OCI-LY3 (cell line): ENCODE data around the gene AMIGO2.

Source experiments
- H2AFZ ChIP-seq: fragments of 200-600, 300-600 bp; shearing (Covaris generic); 2 replicates; pipeline ENCODE4 v1.6.0; 2014; ENCODE audit warnings: antibody characterized with exemption, low read depth, low read length
- H3K27ac ChIP-seq: fragments of 200-600, 300-600 bp; sonication (generic); 2 replicates; pipeline ENCODE4 v1.5.1; 2014; ENCODE audit warnings: mild to moderate bottlenecking, low read length, moderate library complexity, mixed read lengths
- H3K27me3 ChIP-seq: fragments of 200-600, 300-600 bp; sonication (generic); 2 replicates; pipeline ENCODE4 v1.6.1; 2014; ENCODE audit warnings: low read depth, low read length, mixed read lengths
- H3K36me3 ChIP-seq: fragments of 200-600, 300-600 bp; sonication (generic); replicated peaks from 2 replicates; pipeline ENCODE3; 2014; ENCODE audit warnings: low read depth, low read length, mixed read lengths
- H3K4me1 ChIP-seq: fragments of 300-600, 200-600 bp; sonication (generic); 2 replicates; pipeline ENCODE4 v1.6.1; 2014; ENCODE audit warnings: low read length, mixed read lengths
- H3K4me2 ChIP-seq: fragments of 200-600, 300-600 bp; sonication (generic); 2 replicates; pipeline ENCODE4 v1.6.1; 2014; ENCODE audit warnings: low read length, mixed read lengths
- H3K4me3 ChIP-seq: fragments of 300-600, 200-600 bp; sonication (generic); 2 replicates; pipeline ENCODE4 v1.5.1; 2014; ENCODE audit warnings: antibody characterized with exemption, mild to moderate bottlenecking, low read length, moderate library complexity
- H3K79me2 ChIP-seq: fragments of 300-600, 200-600 bp; shearing (Covaris generic); 2 replicates; pipeline ENCODE4 v1.6.1; 2014; ENCODE audit warnings: mild to moderate bottlenecking, low read length, mixed read lengths
- H3K9ac ChIP-seq: fragments of 300-600, 200-600 bp; shearing (Covaris generic); 2 replicates; pipeline ENCODE4 v1.6.0; 2014; ENCODE audit warnings: mild to moderate bottlenecking, low read length, moderate library complexity
- H3K9me3 ChIP-seq: fragments of 200-600, 300-600 bp; shearing (Covaris generic); 2 replicates; pipeline ENCODE4 v1.6.1; 2014; ENCODE audit warnings: low read length, mixed read lengths; ENCODE audit not compliant: insufficient read depth
- H4K20me1 ChIP-seq: fragments of 200-600, 300-600 bp; sonication (generic); 2 replicates; pipeline ENCODE4 v1.6.1; 2016; ENCODE audit warnings: low read length, mixed read lengths; ENCODE audit not compliant: insufficient read depth
- CTCF ChIP-seq: fragments of 200-600, 300-600 bp; sonication (generic); IDR thresholded peaks from 2 replicates; pipeline ENCODE4 v1.5.1; 2014; ENCODE audit warnings: antibody characterized with exemption, low read length, low read depth
- EZH2phosphoT487 ChIP-seq: fragments of 200-600 bp; shearing (Covaris generic); IDR thresholded peaks from 2 replicates; pipeline ENCODE4 v1.6.1; 2018; ENCODE audit warnings: antibody characterized with exemption, mixed run types, low read depth

The AMIGO2 gene

DNA sequence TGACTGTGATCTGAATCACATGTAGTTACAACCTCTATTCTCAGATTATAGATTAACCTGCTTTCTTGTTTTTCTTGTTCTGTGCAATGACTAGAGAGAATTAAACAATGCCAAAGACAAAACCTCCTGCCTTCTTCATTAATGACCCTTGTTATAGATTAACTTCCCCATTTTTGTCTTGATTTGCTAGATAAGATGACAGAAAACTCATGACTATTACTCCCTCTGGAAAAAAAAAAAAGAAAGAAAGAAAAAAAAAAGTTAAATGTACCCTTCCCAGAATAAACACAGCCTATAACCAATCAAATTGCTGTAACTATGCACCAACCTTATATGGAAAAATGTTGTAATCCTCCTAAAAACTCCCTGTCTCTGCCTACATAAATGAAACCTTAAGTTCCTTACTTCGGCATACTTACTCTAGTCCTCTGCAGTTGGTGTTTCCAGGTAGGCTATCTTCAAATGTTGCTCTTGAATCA is 41.5 kb downstream of the AMIGO2 start:
- TF ChIP-seq EZH2phosphoT487: no peak
- no peak for TF ChIP-seq CTCF
- H3K27ac ChIP-seq: no peak overlapping the region

DNA sequence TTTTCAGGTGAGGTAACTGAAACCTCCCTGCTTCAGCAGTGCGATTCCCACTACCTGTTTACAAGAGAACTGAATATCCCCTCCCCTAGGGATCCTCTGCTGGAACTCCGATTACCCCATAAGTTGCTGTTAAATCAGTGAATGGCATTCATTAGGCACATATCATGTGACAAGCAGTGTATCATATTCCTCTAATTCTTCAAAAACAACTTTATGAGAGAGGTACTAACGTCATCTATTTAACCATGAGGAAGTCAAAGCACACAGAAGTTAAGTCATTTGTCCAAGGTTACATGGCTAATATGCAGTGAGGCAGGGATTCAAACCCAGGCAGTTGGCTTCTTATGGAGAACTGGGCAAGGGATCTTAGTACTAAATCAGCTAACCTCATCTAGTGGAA is 44.3 kb downstream of the AMIGO2 start:
- no peak for TF ChIP-seq EZH2phosphoT487
- TF ChIP-seq CTCF: no peak
- peak overlapping the region; percentile 48 for H3K4me2 ChIP-seq
- no peaks in the 10 kb centered on the region for H3K9me3 ChIP-seq
- H3K9ac ChIP-seq: peak overlapping the region; percentile 1; the same call in 1 of the 2 replicates
- H3K27me3 ChIP-seq: no peaks in the 10 kb centered on the region
- H3K4me1 ChIP-seq: peaks cover 50% of the 10 kb centered on the region
- H4K20me1 ChIP-seq: no peaks in the 10 kb centered on the region
- H3K36me3 ChIP-seq: no peaks in the 10 kb centered on the region
- H2AFZ ChIP-seq: peak overlapping the region; percentile 50
- H3K79me2 ChIP-seq: no peaks in the 10 kb centered on the region
- no peak overlapping the region for H3K4me3 ChIP-seq
- H3K27ac ChIP-seq: no peak overlapping the region

More for the DNA sequence above, 41.5 kb downstream of the AMIGO2 start:
- H3K27me3 ChIP-seq: no peaks in the 10 kb centered on the region
- H3K9ac ChIP-seq: no peak overlapping the region
- no peak overlapping the region for H3K4me2 ChIP-seq
- H3K4me1 ChIP-seq: peaks cover 38% of the 10 kb centered on the region
- H3K9me3 ChIP-seq: no peaks in the 10 kb centered on the region
- no peaks in the 10 kb centered on the region for H4K20me1 ChIP-seq
- no peak overlapping the region for H2AFZ ChIP-seq
- H3K36me3 ChIP-seq: no peaks in the 10 kb centered on the region
- H3K79me2 ChIP-seq: no peaks in the 10 kb centered on the region
- no peak overlapping the region for H3K4me3 ChIP-seq

DNA sequence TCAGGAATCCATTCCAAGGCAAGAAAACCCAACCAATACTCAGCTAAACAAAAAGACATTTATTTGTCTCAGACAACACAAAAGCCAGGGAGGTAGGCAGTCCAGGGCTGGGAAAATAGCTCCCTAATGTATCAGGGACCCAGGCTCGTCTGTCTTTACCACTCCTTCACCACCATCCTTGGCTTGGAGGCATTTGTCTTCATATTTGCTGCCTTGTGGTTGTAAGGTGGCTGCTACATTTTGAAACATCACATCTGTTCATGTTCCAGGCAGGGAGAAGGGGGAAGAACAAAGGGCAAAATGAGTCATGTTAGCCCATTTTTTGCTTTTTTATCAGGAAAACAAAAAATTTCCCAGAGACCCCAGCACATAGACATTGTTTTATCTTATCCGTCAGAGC is 45.1 kb downstream of the AMIGO2 start:
- no peaks in the 10 kb centered on the region for H3K79me2 ChIP-seq
- TF ChIP-seq EZH2phosphoT487: no peak
- peak overlapping the region; percentile 5; the same call in 1 of the 2 replicates for H3K9ac ChIP-seq
- H3K4me1 ChIP-seq: peaks cover 50% of the 10 kb centered on the region
- H2AFZ ChIP-seq: no peak overlapping the region
- H3K4me3 ChIP-seq: no peak overlapping the region
- no peaks in the 10 kb centered on the region for H3K36me3 ChIP-seq
- H3K9me3 ChIP-seq: no peaks in the 10 kb centered on the region
- H3K27ac ChIP-seq: no peak overlapping the region
- 0 out of 2 replicates have a peak overlapping the region, but pooled peaks have one; percentile 48 for H3K4me2 ChIP-seq
- no peaks in the 10 kb centered on the region for H3K27me3 ChIP-seq
- H4K20me1 ChIP-seq: no peaks in the 10 kb centered on the region

DNA sequence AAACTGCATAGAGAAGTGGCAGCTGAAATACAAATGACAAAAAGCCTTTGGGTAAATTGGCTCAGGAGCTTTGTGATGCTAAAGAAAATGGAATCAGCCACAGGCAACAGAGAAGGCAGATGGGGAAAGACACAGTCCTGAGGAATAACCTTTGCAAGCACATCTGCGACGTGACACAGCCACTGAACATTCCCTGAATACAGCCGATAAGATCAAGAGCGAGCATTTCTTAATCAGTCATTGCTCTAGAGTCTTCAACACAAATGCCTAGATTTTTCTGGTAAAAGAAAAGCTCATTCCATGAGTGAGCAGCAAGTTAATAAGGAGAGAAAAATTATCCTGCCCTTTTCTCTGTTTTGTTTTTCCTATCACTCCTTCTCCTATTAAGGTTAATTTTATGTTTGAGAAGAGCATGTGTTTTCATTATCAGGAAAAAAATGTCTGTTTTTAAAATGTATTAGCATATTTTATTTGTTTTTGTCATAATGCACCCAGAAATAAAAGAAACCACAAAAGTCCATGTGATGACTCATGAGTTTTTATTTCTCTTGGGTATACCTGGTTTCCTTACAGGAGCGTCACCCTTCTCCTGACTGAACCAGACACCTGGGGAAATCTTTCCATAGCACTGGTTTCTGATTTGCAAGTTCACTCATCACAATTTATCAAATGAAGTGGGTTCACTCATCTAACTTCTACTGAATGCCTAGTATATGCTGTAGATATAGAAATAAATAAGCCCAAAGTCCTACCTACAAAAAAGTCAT is 45.8 kb downstream of the AMIGO2 start:
- no peaks in the 10 kb centered on the region for H3K36me3 ChIP-seq
- no peak overlapping the region for H2AFZ ChIP-seq
- no peaks in the 10 kb centered on the region for H4K20me1 ChIP-seq
- H3K79me2 ChIP-seq: no peaks in the 10 kb centered on the region
- no peak for TF ChIP-seq CTCF
- TF ChIP-seq EZH2phosphoT487: no peak
- H3K9ac ChIP-seq: 0 out of 2 replicates have a peak overlapping the region, but pooled peaks have one; percentile 47
- H3K4me2 ChIP-seq: peak overlapping the region; percentile 48
- H3K9me3 ChIP-seq: no peaks in the 10 kb centered on the region
- H3K27me3 ChIP-seq: no peaks in the 10 kb centered on the region
- H3K27ac ChIP-seq: no peak overlapping the region
- H3K4me3 ChIP-seq: no peak overlapping the region
- peaks cover 50% of the 10 kb centered on the region for H3K4me1 ChIP-seq
